Prostate gland (tissue), 2 donors: ENCODE measurements around the gene ACOT11.

Experiments
- CTCF ChIP-seq, 4 experiments: fragments of 200-600 bp in 2 of 4; fragments of 450-650 bp in 2 of 4; sonication (generic) in 2 of 4; IDR thresholded peaks; 1 replicate in 3 of 4; 2 replicates in 1 of 4; pipeline ENCODE4 v1.5.1; 2016 to 2019; ENCODE audit warnings: antibody characterized with exemption in 4 of 4, mild to moderate bottlenecking in 2 of 4, moderate library complexity in 2 of 4
- POLR2A ChIP-seq: fragments of 450-650 bp; IDR thresholded peaks from one replicate; pipeline ENCODE4 v1.6.1; 2016; ENCODE audit warnings: antibody characterized with exemption, mild to moderate bottlenecking

GRCh38 chr1:54571803-54572541 is 23.9 kb downstream of the ACOT11 start:
- TF ChIP-seq CTCF (IDR thresholded peaks at IDR 0.05), result no peak
- no peak for TF ChIP-seq POLR2A
